Hepatocyte (in vitro differentiated cells): ENCODE results near the gene DPYD. TPM values are rescaled to one million over a fixed set of nuclear protein-coding genes. Genes with fewer than 3 reads are reported as not detected.

Source experiments
- DNase-seq: peaks from one replicate; pipeline ENCODE4 v3.0.0-alpha.2; 2016; ENCODE audit warnings: low spot score
- H2AFZ ChIP-seq: fragments of 200-600 bp; sonication (generic); 2 replicates; pipeline ENCODE4 v1.6.0; 2016; ENCODE audit warnings: antibody characterized with exemption, mild to moderate bottlenecking
- H3K27ac ChIP-seq: fragments of 200-600 bp; sonication (generic); 2 replicates; pipeline ENCODE4 v1.5.1; 2016; ENCODE audit warnings: mild to moderate bottlenecking
- H3K27me3 ChIP-seq: fragments of 200-600 bp; sonication (generic); 2 replicates; pipeline ENCODE4 v1.6.1; 2016
- H3K36me3 ChIP-seq: fragments of 200-600 bp; sonication (generic); replicated peaks from 2 replicates; pipeline ENCODE4 v1.5.1; 2016; ENCODE audit warnings: low read depth; ENCODE audit not compliant: insufficient read depth
- H3K4me1 ChIP-seq: fragments of 200-600 bp; sonication (generic); 2 replicates; pipeline ENCODE4 v1.5.1; 2016; ENCODE audit warnings: mild to moderate bottlenecking, moderate library complexity; ENCODE audit not compliant: insufficient read depth
- H3K4me2 ChIP-seq: fragments of 200-600 bp; sonication (generic); 2 replicates; pipeline ENCODE4 v1.6.0; 2016
- H3K4me3 ChIP-seq: fragments of 200-600 bp; sonication (generic); 2 replicates; pipeline ENCODE4 v1.5.1; 2016; ENCODE audit warnings: mild to moderate bottlenecking
- H3K79me2 ChIP-seq: fragments of 200-600 bp; sonication (generic); 2 replicates; pipeline ENCODE4 v1.6.0; 2017; ENCODE audit warnings: mild to moderate bottlenecking
- H3K9me2 ChIP-seq: fragments of 200-600 bp; sonication (generic); replicated peaks from 2 replicates; pipeline ENCODE4 v1.6.0; 2017; ENCODE audit warnings: mild to moderate bottlenecking; ENCODE audit not compliant: insufficient read depth
- H3K9me3 ChIP-seq: fragments of 200-600 bp; sonication (generic); 2 replicates; pipeline ENCODE4 v1.5.1; 2016; ENCODE audit warnings: low read depth, mild to moderate bottlenecking
- H4K20me1 ChIP-seq: fragments of 200-600 bp; sonication (generic); 2 replicates; pipeline ENCODE4 v1.6.0; 2016; ENCODE audit warnings: mild to moderate bottlenecking; ENCODE audit not compliant: insufficient read depth, poor library complexity, severe bottlenecking
- CTCF ChIP-seq: fragments of 200-600 bp; sonication (generic); IDR thresholded peaks from 2 replicates; pipeline ENCODE4 v1.5.1; 2016; ENCODE audit warnings: antibody characterized with exemption, mild to moderate bottlenecking; ENCODE audit not compliant: poor library complexity
- EZH2 ChIP-seq: fragments of 200-600 bp; sonication (generic); IDR thresholded peaks from 2 replicates; pipeline ENCODE4 v1.6.1; 2016; ENCODE audit warnings: antibody characterized with exemption, mild to moderate bottlenecking, borderline replicate concordance
- EZH2phosphoT487 ChIP-seq: fragments of 200-600 bp; sonication (generic); IDR thresholded peaks from one replicate; pipeline ENCODE4 v1.6.1; 2018; ENCODE audit warnings: antibody characterized with exemption, mild to moderate bottlenecking, low read depth, moderate library complexity; ENCODE audit not compliant: unreplicated experiment, severe bottlenecking
- WGBS: methylation state at CpG from one replicate; pipeline ENCODE4 v1.1.6; 2016; ENCODE audit warnings: low lambda C conversion rate; ENCODE audit errors: missing lambda C conversion rate; 5-methylcytosine and 5-hydroxymethylcytosine counted together
- polyA plus RNA-seq: library from polyadenylated mRNA; unstranded; fragments of >200 nt; fragmentation: Nextera tagmentation; extraction: Ambion mirVana; gene quantifications from 2 replicates; pipeline ENCODE4 v1.2.1, GENCODE V29; 2016
- total RNA-seq: library from RNA; depleted of rRNA; stranded (reverse); fragments of >200 nt; gene quantifications from 2 replicates; pipeline ENCODE4 v1.2.3, GENCODE V29; 2014

The DPYD gene
- total and polyA plus RNA-seq, 2 experiments from 2014 or later = 7.5 to 21.8 TPM

DNA sequence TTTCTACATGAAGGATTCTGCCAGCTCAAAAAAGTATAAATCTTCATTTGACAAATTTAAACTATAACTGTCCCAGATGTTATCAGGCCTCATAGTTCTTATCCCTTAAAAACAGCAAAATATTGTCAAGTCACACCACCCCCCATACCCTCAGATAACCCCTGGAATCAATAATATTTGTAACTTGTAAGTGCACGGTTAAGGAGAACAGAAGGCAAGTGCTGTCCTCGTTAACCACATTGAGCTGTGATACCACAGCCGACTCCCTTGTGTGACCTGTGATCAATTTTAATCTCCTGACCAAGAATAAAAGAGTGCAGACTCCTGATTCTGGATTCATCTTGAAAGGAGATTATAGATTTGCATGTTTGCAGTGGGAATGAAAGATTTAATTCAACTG, 310.7 kb downstream of the DPYD start:
- H4K20me1 ChIP-seq = no peaks in the 10 kb centered on the region
- no peaks in the 10 kb centered on the region for H3K9me3 ChIP-seq
- WGBS = 85% methylated on average over 3 of the region's 3 CpGs
- no peak overlapping the region for H3K4me3 ChIP-seq
- no peak for DNase-seq
- TF ChIP-seq EZH2phosphoT487 (no peak), EZH2 (no peak), CTCF (no peak)
- no peak overlapping the region for H3K27ac ChIP-seq
- H3K4me2 ChIP-seq = no peak overlapping the region
- no peaks in the 10 kb centered on the region for H3K79me2 ChIP-seq
- no peak overlapping the region for H2AFZ ChIP-seq
- H3K4me1 ChIP-seq = no peaks in the 10 kb centered on the region
- no peaks in the 10 kb centered on the region for H3K9me2 ChIP-seq
- H3K36me3 ChIP-seq = no peaks in the 10 kb centered on the region
- H3K27me3 ChIP-seq = no peaks in the 10 kb centered on the region

- H4K20me1 ChIP-seq = no peaks in the 10 kb centered on the region
- H3K36me3 ChIP-seq = no peaks in the 10 kb centered on the region
- H3K4me2 ChIP-seq = no peak overlapping the region
- H3K4me3 ChIP-seq = no peak overlapping the region
- H2AFZ ChIP-seq = no peak overlapping the region
- no peaks in the 10 kb centered on the region for H3K79me2 ChIP-seq
- H3K9me2 ChIP-seq = no peaks in the 10 kb centered on the region
- H3K4me1 ChIP-seq = no peaks in the 10 kb centered on the region
- H3K9me3 ChIP-seq = no peaks in the 10 kb centered on the region
- no peak for DNase-seq
- H3K27me3 ChIP-seq = no peaks in the 10 kb centered on the region
- 84% methylated on average over 4 of the region's 4 CpGs for WGBS
- no peak overlapping the region for H3K27ac ChIP-seq
- TF ChIP-seq EZH2phosphoT487 (no peak), EZH2 (no peak), CTCF (no peak)
Observed at GRCh38 chr1:97608272-97608671, 312.6 kb downstream of the DPYD start.

DNA sequence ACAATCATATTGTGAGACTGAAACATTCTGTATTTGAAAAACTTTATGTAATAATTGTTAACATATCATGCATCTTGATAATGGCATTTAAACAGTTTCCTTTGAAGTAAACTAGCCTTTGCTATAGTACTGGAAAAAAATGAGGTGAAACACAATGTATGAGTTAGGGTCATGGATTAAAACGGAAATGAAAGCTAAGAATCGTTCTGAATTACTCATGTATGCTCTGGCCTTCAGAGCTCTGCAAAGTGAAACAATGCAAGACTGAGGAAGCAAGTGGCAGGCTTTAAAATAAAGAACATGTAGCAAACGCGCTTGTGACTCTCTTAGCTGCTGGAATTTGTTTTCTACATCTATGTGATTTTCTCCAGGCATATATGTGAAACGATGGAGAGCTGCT, 317.1 kb downstream of the DPYD start:
- Histone ChIP-seq H3K4me2 (peak overlapping the region; percentile 2), H3K9me2 (no peaks in the 10 kb centered on the region), H3K27ac (no peak overlapping the region), H3K9me3 (no peaks in the 10 kb centered on the region), H4K20me1 (no peaks in the 10 kb centered on the region), H3K4me1 (no peaks in the 10 kb centered on the region), H2AFZ (no peak overlapping the region), H3K27me3 (no peaks in the 10 kb centered on the region), H3K79me2 (no peaks in the 10 kb centered on the region), H3K36me3 (no peaks in the 10 kb centered on the region), H3K4me3 (no peak overlapping the region)
- DNase-seq = no peak
- TF ChIP-seq EZH2 = no peak
- TF ChIP-seq CTCF = no peak
- TF ChIP-seq EZH2phosphoT487 = no peak
- WGBS = 61% methylated on average over 5 of the region's 5 CpGs

DNA sequence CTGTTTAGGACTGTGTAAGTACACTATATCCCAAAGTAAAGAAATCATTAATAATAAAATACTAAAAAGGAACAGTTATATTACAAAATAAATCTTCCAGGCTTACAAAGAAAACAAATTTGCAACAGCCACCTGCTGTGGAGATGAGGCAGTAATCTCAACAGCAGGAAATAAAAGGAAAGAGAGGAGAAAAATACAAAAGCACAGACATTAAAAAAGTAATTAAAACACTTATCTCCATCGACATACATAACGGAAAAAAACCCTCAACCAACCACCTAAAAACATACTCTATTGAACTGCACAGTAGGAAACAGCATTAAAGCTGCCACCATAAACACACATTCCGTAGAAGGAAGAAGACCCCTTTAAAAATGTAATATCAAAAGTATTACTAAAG, 317.6 kb downstream of the DPYD start:
- 87% methylated on average over 3 of the region's 3 CpGs for WGBS
- Histone ChIP-seq H3K27ac (no peak overlapping the region), H3K36me3 (no peaks in the 10 kb centered on the region), H2AFZ (no peak overlapping the region), H3K4me1 (no peaks in the 10 kb centered on the region), H4K20me1 (no peaks in the 10 kb centered on the region), H3K79me2 (no peaks in the 10 kb centered on the region), H3K9me3 (no peaks in the 10 kb centered on the region), H3K4me2 (no peak overlapping the region), H3K27me3 (no peaks in the 10 kb centered on the region), H3K9me2 (no peaks in the 10 kb centered on the region), H3K4me3 (no peak overlapping the region)
- DNase-seq = no peak
- no peak for TF ChIP-seq EZH2
- TF ChIP-seq CTCF = no peak
- no peak for TF ChIP-seq EZH2phosphoT487
